ENCODE data around the gene HS3ST2. TPM values are rescaled to one million over a fixed set of nuclear protein-coding genes. Genes with fewer than 3 reads are reported as not detected.

The HS3ST2 gene
- not detected for total RNA-seq

GRCh38 chr16:22813948-22814710, at the start of gene HS3ST2:
HS3ST2 (plus strand) TSS chr16:22814162; CDS start chr16:22814611, 449 bp downstream.
- DNase-seq: no peak

DNA sequence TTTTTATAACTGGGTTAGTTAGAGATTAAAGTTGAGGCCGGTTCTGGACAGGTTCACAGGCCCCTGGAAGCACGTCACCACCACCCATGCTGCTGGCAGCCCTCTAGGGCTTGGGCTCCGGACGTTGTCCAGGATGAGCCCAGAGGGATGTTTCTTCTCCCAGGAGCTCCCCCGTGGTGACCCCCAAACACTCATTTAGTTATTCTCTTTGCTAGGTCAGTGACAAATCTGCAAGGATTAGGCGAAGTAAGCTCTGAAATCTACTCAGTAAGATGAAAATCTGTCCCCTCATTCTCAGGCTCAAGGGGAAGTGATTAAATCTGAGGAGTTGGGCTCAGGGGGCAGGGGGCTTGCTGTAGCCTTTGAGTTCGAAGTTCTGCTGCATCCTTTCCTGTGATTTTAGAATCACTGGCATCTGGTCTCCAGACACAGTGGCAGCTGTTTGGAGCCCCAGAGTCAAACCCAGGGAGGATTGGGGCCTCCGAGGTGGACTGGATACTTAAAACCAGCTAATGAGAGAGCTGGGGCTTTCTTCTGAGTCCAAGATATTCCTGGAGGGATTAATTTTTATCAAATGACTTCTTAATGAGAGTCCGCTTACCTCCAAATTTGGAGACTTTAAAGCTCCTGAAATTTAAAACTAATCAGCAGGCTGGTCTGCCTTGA, 49.2 kb upstream of the HS3ST2 start:
- DNase-seq: no peak

GRCh38 chr16:22765479-22765878, 48.5 kb upstream of the HS3ST2 start:
- no peak for DNase-seq

DNA sequence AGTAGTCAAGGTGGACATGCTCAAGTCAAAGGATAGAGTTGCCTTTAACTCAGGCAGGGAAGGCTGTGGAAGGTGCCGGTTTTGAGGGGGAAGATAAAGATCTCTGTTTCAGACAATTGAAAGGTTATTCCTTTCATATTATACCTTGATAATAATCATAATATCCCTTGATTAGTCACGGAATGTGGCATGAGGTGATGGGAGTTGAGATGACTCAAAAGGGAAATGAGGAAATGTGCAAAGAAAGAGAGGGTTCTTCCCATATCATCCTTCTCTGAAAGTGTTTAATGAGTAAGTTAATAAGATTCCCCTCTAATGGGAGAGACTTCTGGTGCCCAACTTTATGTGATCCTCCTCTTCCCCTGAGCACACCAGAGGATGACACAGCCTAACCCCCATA, 43.1 kb upstream of the HS3ST2 start:
- DNase-seq: no peak

DNA sequence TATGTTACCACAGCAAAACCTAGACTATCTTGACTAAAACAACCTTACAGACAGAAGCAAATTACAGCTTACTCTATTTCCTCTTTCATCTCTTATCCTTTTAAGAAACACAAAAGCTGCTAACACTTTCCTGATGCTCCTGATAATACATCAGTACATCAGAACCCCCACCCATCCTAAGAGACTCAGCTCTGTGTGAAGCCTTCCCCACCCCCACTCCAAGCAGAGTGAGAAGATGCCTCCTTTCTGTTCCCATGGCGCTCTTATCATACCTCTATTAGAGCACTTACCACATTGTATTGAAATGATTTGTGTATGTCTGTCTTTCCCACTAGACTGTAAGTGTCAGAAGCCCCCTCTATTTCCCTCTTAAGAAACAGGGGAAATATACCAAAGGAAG, 42.4 kb upstream of the HS3ST2 start:
- no peak for DNase-seq

DNA sequence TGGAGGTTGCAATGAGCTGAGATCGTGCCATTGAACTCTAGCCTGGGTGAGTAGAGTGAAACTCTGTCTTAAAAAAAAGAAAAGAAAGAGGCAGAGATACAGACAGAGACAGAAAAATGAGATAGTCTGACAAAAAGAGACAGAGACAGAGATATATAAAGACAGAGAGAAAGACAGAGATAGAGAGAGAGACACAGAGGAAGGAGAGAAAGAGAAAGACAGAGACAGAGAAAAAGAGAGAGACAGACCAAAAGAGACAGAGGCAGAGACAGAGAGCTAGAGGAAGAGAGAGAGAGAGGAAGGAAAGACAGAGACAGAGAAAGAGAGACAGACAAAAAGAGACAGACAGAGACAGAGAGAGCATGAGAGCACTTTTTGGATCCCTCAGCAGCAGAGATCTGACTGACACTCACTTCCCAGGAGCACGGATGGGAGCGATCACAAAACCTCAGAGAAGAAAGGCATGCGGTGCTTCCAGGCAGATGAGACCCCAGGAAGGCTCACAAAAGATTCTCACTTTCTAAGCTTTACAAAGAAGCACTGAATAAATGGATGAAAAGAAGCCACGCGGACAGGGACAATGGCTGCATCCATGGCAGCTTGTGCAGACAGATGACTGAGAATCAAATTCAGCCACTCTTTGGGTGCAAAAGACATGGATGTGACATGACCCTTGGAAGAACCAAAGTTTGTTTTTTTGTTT, 38.6 kb upstream of the HS3ST2 start:
- DNase-seq: no peak

GRCh38 chr16:22781480-22781879, 32.5 kb upstream of the HS3ST2 start:
- no peak for DNase-seq

DNA sequence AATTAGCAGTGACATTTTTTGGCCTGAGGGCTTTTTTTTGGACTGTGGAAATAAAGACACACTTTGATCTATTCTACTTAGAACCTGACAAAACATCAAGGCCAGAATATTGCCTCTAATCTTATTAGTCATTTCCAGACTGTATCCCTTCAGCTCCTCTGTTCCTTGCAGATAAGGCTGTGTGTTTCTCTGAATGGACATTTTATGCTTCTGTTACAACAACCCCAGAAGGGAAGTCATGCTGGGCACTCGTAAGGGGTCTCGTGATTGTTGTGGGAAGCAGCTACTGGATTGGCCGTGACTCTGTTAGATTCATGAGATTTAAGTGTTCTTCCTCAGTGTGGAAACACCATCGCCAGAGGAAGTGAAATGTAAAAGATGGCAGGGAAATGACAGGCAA, 31.6 kb upstream of the HS3ST2 start:
- no peak for DNase-seq

DNA sequence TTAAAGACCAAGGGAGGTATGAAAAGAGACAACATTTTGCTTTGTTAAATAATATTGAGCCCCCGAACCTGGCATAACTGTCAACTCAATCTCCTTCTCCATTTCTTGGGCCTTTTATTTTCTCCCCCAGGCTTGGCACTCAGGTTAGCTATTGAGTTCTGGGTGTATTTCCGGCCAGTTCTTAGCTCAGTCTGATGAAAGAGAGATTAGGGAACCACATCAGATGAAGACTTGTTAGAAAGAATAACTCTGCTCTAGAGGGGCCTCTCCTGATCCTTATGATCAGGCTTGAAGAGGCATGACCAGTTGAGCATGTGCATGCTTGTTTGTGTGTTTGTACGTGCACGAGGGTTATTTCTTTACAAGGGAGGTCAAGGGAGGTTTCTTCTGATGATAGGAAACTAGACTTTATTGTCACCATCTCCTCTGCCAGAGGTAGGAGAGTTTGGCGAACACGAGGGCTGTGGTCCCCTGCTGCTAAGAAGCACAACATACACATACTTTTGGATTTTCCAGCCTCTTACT, 29.2 kb upstream of the HS3ST2 start:
- DNase-seq: no peak

DNA sequence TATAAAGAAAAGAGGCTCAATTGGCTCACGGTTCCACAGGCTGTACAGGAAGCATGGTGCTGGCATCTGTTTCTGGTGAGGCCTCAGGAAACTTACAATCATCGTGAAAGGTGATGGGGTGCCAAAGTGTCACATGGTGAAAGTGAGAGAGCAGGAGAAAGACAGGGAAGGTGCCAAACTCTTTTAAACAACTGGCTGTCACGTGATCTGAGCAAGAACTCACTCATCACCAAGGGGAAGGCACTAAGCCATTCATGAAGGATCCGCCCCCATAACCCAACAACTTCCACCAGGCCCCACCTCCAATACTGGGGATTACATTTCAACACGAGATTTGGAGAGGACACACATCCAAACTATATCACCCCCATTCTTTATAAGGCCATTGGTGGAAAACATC, 28.4 kb upstream of the HS3ST2 start:
- DNase-seq: no peak

GRCh38 chr16:22786284-22786683, 27.7 kb upstream of the HS3ST2 start:
- no peak for DNase-seq

DNA sequence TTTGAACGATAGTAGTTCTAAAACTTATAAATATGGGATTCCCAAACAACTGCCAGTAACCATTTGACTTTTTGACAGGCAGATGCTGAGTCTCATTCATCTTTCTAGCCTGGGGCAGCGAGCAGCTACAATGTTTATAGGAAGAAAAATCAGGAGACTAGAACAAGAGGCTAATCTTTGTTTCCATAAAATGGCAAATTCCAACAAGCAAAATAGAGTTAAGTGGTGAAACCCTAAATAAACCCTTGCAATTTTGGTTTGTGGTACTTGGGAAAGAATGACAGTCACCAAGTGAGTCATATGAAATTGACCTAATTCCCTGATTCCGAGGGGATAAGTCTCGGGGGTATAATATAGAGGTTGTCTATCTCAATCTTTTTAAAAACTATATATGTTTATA, 27.3 kb upstream of the HS3ST2 start:
- DNase-seq: no peak

- no peak for DNase-seq
Observed at GRCh38 chr16:22787466-22788192, 26.3 kb upstream of the HS3ST2 start.

- no peak for DNase-seq
Observed at GRCh38 chr16:22788193-22788530, 25.8 kb upstream of the HS3ST2 start.

- no peak for DNase-seq
Observed at GRCh38 chr16:22789281-22789945, 24.5 kb upstream of the HS3ST2 start.

- DNase-seq: no peak
Observed at GRCh38 chr16:22797551-22797950, 16.4 kb upstream of the HS3ST2 start.

DNA sequence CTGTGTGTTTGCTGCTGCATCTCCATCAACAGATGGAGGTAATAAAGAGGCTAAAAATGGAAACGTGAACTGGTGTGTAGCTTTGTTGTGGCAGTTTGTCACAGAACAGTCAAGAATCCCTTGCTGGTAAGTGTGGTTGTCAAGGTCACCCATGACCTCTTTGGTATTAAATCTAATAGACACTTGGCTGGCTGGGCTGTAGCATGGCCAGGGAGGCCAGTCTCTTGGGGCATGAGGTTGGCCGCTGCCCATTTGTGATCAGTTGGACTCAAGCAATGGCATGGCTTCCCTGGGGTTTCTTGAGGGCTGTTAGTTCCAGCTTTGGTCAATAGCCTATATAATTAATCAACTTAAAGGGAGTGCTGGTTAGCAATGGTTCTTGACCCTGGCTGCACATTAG, 14.8 kb upstream of the HS3ST2 start:
- DNase-seq: no peak

DNA sequence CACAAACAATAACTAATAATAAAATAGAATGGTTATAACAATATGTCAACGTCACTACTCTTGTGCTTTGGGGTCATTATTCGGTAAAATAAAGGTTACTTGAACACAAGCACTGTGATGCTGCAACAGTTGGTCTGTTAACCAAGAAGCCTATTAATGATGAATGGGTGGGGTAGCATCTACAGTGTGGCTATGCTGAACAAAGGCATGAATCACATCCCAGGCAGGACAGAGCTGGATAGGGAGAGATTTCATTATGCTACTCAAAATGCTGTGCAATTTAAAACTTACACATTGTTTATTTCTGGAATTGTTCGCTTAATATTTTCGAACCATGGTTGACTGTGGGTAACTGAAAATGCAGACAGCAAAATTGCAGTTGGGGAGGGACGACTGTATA, 9.1 kb upstream of the HS3ST2 start:
- DNase-seq: no peak

DNA sequence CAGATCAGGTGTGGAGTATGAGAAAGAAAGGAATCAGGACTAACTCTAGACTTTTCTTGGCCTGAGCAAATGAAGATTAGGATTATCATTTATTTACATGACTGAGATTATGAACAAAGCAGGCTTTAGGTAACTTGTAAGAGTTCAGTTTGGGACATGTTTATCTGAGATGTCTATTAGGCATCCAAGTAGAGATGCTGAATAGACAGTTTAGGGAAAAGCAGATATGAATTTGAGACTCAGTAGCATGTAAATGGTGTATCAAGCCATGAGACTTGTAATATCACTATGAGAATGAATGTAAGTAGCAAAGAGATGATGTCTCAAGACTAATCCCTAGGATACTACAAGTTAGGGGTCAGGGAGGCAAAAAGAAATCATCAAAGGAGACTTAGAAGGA, 8.6 kb upstream of the HS3ST2 start:
- DNase-seq: no peak

GRCh38 chr16:22806811-22807210, 7.2 kb upstream of the HS3ST2 start:
- DNase-seq: no peak

DNA sequence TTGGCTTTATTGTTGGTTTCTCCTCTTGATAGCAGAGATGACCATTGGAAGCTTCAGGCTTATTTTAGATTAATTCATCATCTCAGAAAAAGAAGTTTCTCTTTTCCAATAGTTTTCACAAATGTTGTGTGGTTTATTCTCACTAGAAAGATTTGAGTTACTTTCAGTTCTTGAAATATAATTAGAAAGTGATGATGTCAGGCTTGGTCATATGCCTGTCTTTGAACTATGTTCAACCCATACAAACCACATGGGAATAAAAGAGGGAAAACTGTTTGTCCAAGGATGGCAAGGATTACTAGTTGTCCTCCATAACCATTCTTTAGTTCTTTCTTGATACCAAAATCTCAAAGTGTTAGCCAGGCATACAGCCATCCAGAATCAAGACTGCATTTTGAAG, 3.7 kb upstream of the HS3ST2 start:
- DNase-seq: no peak

GRCh38 chr16:22813223-22813947, 577 bp upstream of the HS3ST2 start:
- DNase-seq: no peak

Data from effector CD4-positive, alpha-beta T cell (primary cell).